CD4-positive, alpha-beta T cell treated with Interleukin-6 at 100 ng/mL for 8 hours (primary cell): ENCODE measurements around the gene EIF5.
A peak's percentile ranks its signal among the peaks of the same experiment; 100 is the strongest.

Experiments
- DNase-seq: peaks from one replicate; pipeline ENCODE4 v3.0.0-alpha.2; 2020; ENCODE audit warnings: mixed read lengths, low spot score

Gene EIF5

GRCh38 chr14:103393676-103394626 is 59.9 kb downstream of the EIF5 start:
- peak; percentile 9 for DNase-seq
